Measurements from ENCODE around the gene ITIH5.

GRCh38 chr10:7576340-7576739 lies 90.4 kb downstream of the ITIH5 start:
- TF ChIP-seq, protein P1, sequence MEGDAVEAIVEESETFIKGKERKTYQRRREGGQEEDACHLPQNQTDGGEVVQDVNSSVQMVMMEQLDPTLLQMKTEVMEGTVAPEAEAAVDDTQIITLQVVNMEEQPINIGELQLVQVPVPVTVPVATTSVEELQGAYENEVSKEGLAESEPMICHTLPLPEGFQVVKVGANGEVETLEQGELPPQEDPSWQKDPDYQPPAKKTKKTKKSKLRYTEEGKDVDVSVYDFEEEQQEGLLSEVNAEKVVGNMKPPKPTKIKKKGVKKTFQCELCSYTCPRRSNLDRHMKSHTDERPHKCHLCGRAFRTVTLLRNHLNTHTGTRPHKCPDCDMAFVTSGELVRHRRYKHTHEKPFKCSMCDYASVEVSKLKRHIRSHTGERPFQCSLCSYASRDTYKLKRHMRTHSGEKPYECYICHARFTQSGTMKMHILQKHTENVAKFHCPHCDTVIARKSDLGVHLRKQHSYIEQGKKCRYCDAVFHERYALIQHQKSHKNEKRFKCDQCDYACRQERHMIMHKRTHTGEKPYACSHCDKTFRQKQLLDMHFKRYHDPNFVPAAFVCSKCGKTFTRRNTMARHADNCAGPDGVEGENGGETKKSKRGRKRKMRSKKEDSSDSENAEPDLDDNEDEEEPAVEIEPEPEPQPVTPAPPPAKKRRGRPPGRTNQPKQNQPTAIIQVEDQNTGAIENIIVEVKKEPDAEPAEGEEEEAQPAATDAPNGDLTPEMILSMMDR (IDR thresholded peaks at IDR 0.05), result no peak
- no peak for TF ChIP-seq POLR2A (IDR thresholded peaks at IDR 0.05)
